WI38 (cell line): ENCODE measurements around the gene BCAR1.

Experiments used
- H3K4me3 ChIP-seq: 2 replicates; pipeline ENCODE4 v1.5.1; 2011; ENCODE audit warnings: low read depth, mild to moderate bottlenecking, control low read depth, low read length
- CTCF ChIP-seq: IDR thresholded peaks from 2 replicates; pipeline ENCODE4 v1.5.1; 2012; ENCODE audit warnings: low read depth, mild to moderate bottlenecking, control low read depth, low read length

BCAR1 gene

GRCh38 chr16:75235721-75236193, 15.7 kb downstream of the BCAR1 start:
- no peak overlapping the region for H3K4me3 ChIP-seq
- no peak for TF ChIP-seq CTCF

GRCh38 chr16:75234856-75235696, 16.3 kb downstream of the BCAR1 start:
- TF ChIP-seq CTCF = no peak
- no peak overlapping the region for H3K4me3 ChIP-seq

- no peak overlapping the region for H3K4me3 ChIP-seq
- no peak for TF ChIP-seq CTCF
These were observed 17.8 kb downstream of the BCAR1 start for GRCh38 chr16:75233611-75233938.

DNA sequence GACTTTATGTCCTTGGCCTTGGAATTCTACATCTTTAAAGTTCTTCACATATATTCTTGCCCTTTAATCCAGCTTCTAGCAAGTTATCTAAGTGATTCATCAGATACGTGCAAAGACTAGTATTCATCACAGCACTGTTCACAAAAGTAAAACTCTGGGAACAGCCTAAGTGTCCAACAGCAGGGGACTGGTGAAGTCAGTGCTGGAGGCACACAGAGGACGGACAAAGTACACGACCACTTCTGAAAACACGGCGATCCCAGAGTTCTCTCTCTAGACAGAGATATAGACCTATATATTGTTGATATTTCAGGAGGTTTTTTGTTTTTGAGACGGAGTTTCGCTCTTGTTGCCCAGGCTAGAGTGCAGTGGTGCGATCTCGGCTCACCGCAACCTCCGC, 19.9 kb downstream of the BCAR1 start:
- no peak for TF ChIP-seq CTCF
- H3K4me3 ChIP-seq = no peak overlapping the region

- no peak overlapping the region for H3K4me3 ChIP-seq
- TF ChIP-seq CTCF = no peak
These were observed 20.8 kb downstream of the BCAR1 start for GRCh38 chr16:75230471-75231110.

- H3K4me3 ChIP-seq = no peak overlapping the region
- no peak for TF ChIP-seq CTCF
These were observed 22.0 kb downstream of the BCAR1 start for GRCh38 chr16:75229172-75230031.
